PFSK-1 (cell line): ENCODE measurements around the gene HRH1.

Source experiments
- FOXP2 ChIP-seq: optimal IDR thresholded peaks from 2 replicates; pipeline ENCODE3; 2011; ENCODE audit warnings: borderline replicate concordance, control low read depth, inconsistent platforms; ENCODE audit not compliant: insufficient read depth; ENCODE audit errors: extremely low read length, extremely low read depth
- POLR2AphosphoS5 ChIP-seq: IDR thresholded peaks from 2 replicates; pipeline ENCODE4 v1.6.1; 2012; ENCODE audit warnings: low read depth, mild to moderate bottlenecking, control low read depth, low read length, moderate library complexity
- REST ChIP-seq, 2 experiments: IDR thresholded peaks; 2 replicates each; pipeline versions ENCODE4 v1.6.1 to v1.8.0; 2011 to 2012; ENCODE audit warnings: low read depth in 2 of 2, low read length in 2 of 2, control low read depth in 1 of 2, inconsistent platforms in 1 of 2, mild to moderate bottlenecking in 1 of 2, moderate library complexity in 1 of 2; ENCODE audit not compliant: insufficient read depth in 1 of 2
- SIN3A ChIP-seq: IDR thresholded peaks from 2 replicates; pipeline ENCODE4 v1.6.1; 2012; ENCODE audit warnings: mild to moderate bottlenecking, low read length, moderate library complexity, borderline replicate concordance; ENCODE audit not compliant: insufficient read depth
- TAF1 ChIP-seq: IDR thresholded peaks from 2 replicates; pipeline ENCODE4 v1.6.1; 2012; ENCODE audit warnings: low read length, control low read depth, borderline replicate concordance; ENCODE audit not compliant: insufficient read depth

HRH1 gene

GRCh38 chr3:11291808-11292207 lies 137.5 kb downstream of the HRH1 start:
- TF ChIP-seq TAF1 (no peak), POLR2AphosphoS5 (no peak), FOXP2 (no peak)

DNA sequence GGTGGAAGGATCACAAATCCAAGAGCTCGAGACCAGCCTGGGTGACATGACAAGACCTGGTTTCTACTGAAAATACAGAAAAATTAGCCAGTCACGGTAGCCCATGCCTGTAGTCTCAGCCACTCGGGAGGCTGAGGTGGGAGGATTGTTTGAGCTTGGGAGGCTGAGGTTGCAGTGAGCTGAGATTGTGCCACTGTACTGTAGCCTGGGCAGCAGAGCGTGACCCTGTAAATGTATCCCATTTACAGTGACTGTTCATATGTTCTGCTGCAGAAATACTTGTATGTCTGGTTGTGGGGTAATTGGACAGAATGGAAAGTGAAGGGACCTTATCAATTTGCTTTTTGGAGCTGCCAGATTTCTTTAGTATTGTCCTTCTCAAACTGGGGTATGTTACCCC lies 142.8 kb downstream of the HRH1 start:
- TF ChIP-seq REST (IDR thresholded peaks at IDR 0.05; ENCODE audit: insufficient read depth in 1 of 2, low read depth in 2 of 2, low read length in 2 of 2) = no peak
- no peak for TF ChIP-seq FOXP2
- no peak for TF ChIP-seq SIN3A
- TF ChIP-seq POLR2AphosphoS5 = no peak
- TF ChIP-seq TAF1 = no peak

- TF ChIP-seq TAF1 (no peak), POLR2AphosphoS5 (no peak), FOXP2 (no peak), REST (IDR thresholded peaks at IDR 0.05; ENCODE audit: insufficient read depth in 1 of 2, low read depth in 2 of 2, low read length in 2 of 2) (no peak), SIN3A (no peak)
These were observed 146.7 kb downstream of the HRH1 start for GRCh38 chr3:11300970-11301369.

DNA sequence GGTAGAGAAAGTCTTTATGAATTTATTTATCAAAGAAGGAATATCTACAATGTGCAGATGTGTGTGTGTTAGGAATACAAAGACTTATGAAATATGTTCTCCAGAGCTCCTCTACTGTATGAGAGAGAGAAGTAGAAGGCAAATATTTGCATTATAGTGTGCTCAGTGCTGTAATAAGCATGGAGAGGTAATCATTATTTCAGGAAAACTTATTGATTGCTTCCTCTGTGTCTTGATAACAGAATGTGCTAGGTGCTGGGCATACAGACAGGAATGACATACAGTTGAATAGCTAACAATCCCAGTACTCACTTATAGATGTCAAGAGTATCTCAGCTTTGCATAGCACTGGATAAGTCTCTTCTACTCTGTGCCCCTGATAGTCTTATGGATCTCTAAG lies 148.2 kb downstream of the HRH1 start:
- TF ChIP-seq POLR2AphosphoS5 = no peak
- no peak for TF ChIP-seq TAF1
- no peak for TF ChIP-seq FOXP2
- TF ChIP-seq SIN3A = no peak
- no peak for TF ChIP-seq REST (IDR thresholded peaks at IDR 0.05; ENCODE audit: insufficient read depth in 1 of 2, low read depth in 2 of 2, low read length in 2 of 2)

DNA sequence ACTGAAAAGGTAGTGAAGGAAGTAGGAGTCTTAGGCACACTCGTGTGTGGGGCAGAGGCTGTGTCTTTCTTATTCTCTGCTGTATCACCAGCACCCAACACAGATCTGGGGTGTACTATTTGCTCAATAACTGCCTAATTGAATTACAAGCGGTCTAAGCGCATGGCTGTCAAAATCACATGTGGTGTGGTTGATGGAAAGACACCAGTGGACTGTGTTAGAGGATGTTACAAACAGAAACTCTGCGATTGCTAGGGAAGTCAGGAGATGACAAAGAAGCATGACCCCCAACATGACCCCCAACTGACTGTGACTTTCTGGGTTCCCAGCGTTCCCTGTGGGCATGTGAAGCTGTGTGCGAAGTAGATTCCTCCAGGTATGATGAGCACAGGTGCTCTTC lies 149.9 kb downstream of the HRH1 start:
- TF ChIP-seq REST (IDR thresholded peaks at IDR 0.05; ENCODE audit: insufficient read depth in 1 of 2, low read depth in 2 of 2, low read length in 2 of 2) (no peak), SIN3A (no peak)

GRCh38 chr3:11305509-11305908 lies 151.2 kb downstream of the HRH1 start:
- TF ChIP-seq TAF1 = no peak
- TF ChIP-seq POLR2AphosphoS5 = no peak
- TF ChIP-seq REST (IDR thresholded peaks at IDR 0.05; ENCODE audit: insufficient read depth in 1 of 2, low read depth in 2 of 2, low read length in 2 of 2) = no peak
- no peak for TF ChIP-seq FOXP2
- no peak for TF ChIP-seq SIN3A
